NCI-H2081 (cell line): ENCODE results near the gene RTCA.
"Not testable (repeated sequence)": the region's sequence is repeated elsewhere in the genome, so short reads cannot be mapped to it uniquely, and the experiment has no call there.

Experiments
- DNase-seq, 2 experiments: peaks; one replicate each; lab custom pipeline; 2025; lab: John Stamatoyannopoulos, UW

Gene RTCA

GRCh38 chr1:100258427-100258826 lies 7.6 kb upstream of the RTCA start:
- not testable (repeated sequence) for DNase-seq

GRCh38 chr1:100261686-100262085 lies 4.3 kb upstream of the RTCA start:
- no peak for DNase-seq

- DNase-seq: not testable (repeated sequence)
Measured at GRCh38 chr1:100264081-100264480, 1.9 kb upstream of the RTCA start.

GRCh38 chr1:100265562-100265930 lies 470 bp upstream of the RTCA start:
- DNase-seq: peak in 1 of 2 experiments; percentile 29

GRCh38 chr1:100266741-100267140 lies 725 bp downstream of the RTCA start:
- DNase-seq: no peak

GRCh38 chr1:100267284-100267683 lies 1.3 kb downstream of the RTCA start:
- no peak for DNase-seq

GRCh38 chr1:100268202-100268601 lies 2.2 kb downstream of the RTCA start:
- DNase-seq: no peak

GRCh38 chr1:100277866-100278265 lies 11.8 kb downstream of the RTCA start:
- DNase-seq: no peak

GRCh38 chr1:100279358-100279923 lies 13.4 kb downstream of the RTCA start:
- DNase-seq: no peak

GRCh38 chr1:100279954-100280682 lies 14.1 kb downstream of the RTCA start:
- no peak for DNase-seq

- DNase-seq: no peak
Measured at GRCh38 chr1:100284591-100284990, 18.6 kb downstream of the RTCA start.

- no peak for DNase-seq
Measured at GRCh38 chr1:100287162-100287561, 21.1 kb downstream of the RTCA start.

- DNase-seq: no peak
Measured at GRCh38 chr1:100290291-100290690, 24.3 kb downstream of the RTCA start.

GRCh38 chr1:100292711-100293110 lies 26.7 kb downstream of the RTCA start:
- no peak for DNase-seq

GRCh38 chr1:100296140-100296539 lies 30.1 kb downstream of the RTCA start:
- no peak for DNase-seq

- not testable (repeated sequence) for DNase-seq
Measured at GRCh38 chr1:100296997-100297396, 31.0 kb downstream of the RTCA start.

GRCh38 chr1:100298512-100298911 lies 32.5 kb downstream of the RTCA start:
- DNase-seq: no peak

GRCh38 chr1:100299521-100300222 lies 33.7 kb downstream of the RTCA start:
- no peak for DNase-seq

GRCh38 chr1:100300691-100301090 lies 34.7 kb downstream of the RTCA start:
- DNase-seq: no peak

GRCh38 chr1:100302739-100303138 lies 36.7 kb downstream of the RTCA start:
- no peak for DNase-seq

- no peak for DNase-seq
Measured at GRCh38 chr1:100304227-100304626, 38.2 kb downstream of the RTCA start.

- no peak for DNase-seq
Measured at GRCh38 chr1:100304921-100305320, 38.9 kb downstream of the RTCA start.

- no peak for DNase-seq
Measured at GRCh38 chr1:100305954-100306353, 39.9 kb downstream of the RTCA start.
